NCI-H2196 treated with DMSO at 0.1 percent for 48 hours (cell line): ENCODE results near the gene OR6C3.
"Not testable (repeated sequence)": the region's sequence is repeated elsewhere in the genome, so short reads cannot be mapped to it uniquely, and the experiment has no call there.

Experiments used
- DNase-seq: peaks from one replicate; lab custom pipeline; 2025; ENCODE audit not compliant: unreplicated experiment; lab: John Stamatoyannopoulos, UW

OR6C3 gene

DNA sequence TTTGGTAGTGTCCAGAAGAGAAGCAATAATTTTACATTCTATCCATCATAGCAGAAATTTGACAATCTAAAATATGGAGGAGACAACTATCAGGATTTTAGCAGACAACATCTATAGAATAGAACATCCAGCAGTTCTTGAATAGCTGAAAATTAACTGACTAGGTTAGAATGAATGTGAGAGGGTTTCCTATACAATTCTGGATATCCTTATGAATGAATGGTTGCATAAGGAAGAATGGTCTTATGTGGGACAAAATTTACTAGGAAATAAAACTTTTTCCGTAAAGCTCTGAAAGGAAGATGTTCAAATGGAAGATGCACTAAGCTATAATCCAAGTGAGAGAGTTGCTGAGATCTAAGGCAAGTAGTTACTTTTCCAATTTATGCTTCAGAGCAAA, at the start of gene OR6C3:
OR6C3 (plus strand) TSS at position 301 of the 400 bp plus-strand sequence. CDS start 955 bp downstream, outside the sequence.
- DNase-seq, result no peak

DNA sequence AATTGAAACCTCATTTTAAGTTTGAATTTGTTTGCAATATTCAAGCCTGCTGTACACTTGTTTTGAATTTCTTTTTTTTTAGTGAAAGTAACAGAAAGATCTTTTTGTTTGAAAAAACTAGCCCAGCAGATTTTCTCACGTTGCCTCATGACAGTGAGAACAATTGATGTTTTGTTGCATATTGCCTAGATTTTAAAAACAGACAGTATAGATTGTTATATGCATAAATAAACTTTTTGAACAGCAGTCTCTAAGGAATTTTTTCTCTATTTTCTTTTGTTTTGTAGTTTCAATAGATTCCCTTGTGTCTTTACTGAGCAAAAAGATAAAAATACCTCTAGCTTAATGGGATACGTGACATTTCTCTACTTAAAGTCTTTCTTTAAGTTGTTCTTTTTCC, 49.6 kb upstream of the OR6C3 start:
- DNase-seq, result no peak

DNA sequence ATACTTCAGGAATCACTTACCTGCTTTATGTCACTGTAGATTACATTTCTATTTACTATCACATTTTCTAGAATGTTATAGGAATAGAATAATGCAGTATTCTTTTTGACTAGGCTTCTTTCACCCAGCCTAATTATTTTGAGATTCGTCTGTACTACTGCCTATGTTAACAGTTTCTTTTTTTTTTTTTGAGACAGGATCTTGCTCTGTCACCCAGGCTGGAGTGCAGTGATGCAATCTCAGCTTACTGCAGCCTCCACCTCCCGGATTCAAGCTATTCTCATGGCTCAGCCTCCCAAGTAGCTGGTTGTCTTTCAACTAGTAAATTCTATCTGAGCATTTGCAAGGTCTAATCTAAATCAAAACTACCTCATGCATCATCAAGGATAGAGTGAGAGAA, 40.5 kb upstream of the OR6C3 start:
- DNase-seq, result no peak

GRCh38 chr12:55296469-55296868, 34.1 kb upstream of the OR6C3 start, which contains the start of gene OR6C6:
Gene OR6C6 (minus strand): TSS chr12:55296569. CDS start chr12:55295232, 1,337 bp downstream.
- DNase-seq, result no peak

DNA sequence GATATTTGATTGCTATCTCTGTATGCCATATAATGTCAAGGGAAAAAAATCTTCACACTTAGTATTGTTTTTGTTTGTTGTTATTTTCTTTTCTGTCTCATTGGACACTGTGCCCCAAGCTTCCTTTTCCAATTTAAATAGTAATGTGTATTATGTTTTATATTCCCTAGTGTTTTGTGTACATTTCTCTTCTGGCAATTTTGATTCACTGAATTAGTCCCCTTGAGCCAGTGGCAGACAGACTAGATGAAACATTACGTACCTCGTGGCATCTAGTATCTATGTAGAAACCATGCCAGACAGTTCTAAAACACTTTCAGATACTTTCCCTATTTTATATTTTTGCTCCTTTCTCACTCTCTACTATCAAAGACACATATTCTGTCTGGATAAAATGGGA, 16.5 kb upstream of the OR6C3 start, which contains the start of gene OR6C1:
OR6C1 (plus strand) TSS at position 301 of the 400 bp plus-strand sequence. CDS start 6,257 bp downstream, outside the sequence.
- no peak for DNase-seq

- no peak for DNase-seq
These were observed 10.3 kb upstream of the OR6C3 start for GRCh38 chr12:55320201-55320600.

DNA sequence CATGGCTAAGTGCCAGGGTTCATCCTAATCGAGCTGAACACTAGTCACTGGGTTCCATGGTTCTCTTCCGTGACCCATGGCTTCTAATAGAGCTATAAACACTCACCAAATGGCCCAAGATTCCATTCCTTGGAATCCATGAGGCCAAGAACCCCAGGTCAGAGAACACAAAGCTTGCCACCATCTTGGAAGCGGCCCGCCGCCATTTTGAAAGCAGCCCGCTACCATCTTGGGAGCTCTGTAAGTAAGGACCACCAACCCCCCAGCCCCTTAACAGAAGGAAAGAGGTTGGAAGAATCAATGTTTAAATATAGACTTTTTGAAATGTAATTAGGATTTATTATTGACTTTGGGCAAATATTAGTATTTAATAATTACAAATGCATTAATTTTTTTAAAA, 4.7 kb upstream of the OR6C3 start:
- DNase-seq, result not testable (repeated sequence)

DNA sequence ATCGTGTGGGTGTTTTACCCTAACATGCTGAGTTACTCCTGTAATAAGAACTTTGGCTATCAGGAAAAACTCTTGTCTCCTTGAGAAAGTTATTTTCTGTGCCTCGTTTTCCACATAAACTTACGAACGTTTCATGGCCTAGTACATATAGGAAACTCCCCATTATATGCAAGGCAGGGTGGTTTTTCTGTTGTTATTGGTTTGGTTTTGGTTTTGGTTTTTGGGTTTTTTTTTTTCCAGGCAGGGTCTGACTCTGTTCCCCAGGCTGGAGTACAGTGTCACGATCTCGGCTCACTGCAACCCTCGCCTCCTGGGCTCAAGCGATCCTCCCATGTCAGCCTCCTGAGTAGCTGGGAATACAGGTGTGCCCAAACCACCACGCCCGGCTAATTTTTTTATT, 5.5 kb downstream of the OR6C3 start:
- no peak for DNase-seq

- not testable (repeated sequence) for DNase-seq
These were observed 24.8 kb downstream of the OR6C3 start for GRCh38 chr12:55355338-55355737.

- no peak for DNase-seq
These were observed 32.1 kb downstream of the OR6C3 start, which contains the start of gene OR6C75 for GRCh38 chr12:55362675-55363074. Gene OR6C75 (plus strand): TSS chr12:55362975. CDS start chr12:55365111, 2,136 bp downstream.

DNA sequence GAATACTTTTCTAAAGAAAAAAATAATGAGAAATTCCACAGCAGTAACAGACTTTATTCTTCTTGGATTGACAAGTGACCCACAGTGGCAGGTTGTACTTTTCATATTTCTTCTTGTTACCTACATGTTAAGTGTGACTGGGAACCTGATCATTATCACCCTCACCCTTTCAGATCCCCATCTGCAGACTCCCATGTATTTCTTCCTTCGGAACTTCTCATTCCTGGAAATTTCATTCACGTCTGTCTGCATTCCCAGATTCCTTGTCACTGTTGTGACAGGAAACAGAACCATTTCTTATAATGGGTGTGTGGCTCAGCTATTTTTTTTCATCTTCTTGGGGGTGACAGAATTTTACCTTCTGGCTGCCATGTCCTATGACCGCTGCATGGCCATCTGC, 34.5 kb downstream of the OR6C3 start:
- no peak for DNase-seq

DNA sequence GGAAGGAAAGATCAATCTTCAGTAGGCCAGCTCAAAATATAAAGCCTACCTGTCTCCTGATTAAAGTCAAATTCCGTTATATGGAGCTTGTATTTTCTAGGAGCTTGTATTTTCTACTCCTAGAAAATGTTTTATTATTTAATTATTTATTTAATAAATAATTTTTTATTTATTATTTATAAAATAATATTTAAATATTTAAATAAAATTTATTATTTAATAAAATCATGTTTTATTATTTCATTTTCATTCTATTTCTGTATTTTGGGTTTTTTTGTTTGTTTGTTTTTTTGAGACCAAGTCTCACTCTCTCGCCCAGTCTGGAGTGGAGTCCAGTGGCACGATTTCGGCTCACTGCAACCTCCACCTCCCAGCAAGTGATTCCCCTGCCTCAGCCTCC, 42.0 kb downstream of the OR6C3 start:
- no peak for DNase-seq
